Urinary bladder (tissue), 4 donors: Measurements from ENCODE around the gene TLR9. TPM values are rescaled to one million over a fixed set of nuclear protein-coding genes. Genes with fewer than 3 reads are reported as not detected.

Experiments used
- DNase-seq: peaks from one replicate; pipeline ENCODE4 v3.0.0-alpha.2; 2015; ENCODE audit errors: extremely low spot score
- H3K27ac ChIP-seq: one replicate; pipeline ENCODE4 v1.5.1; 2013; ENCODE audit warnings: low read depth, mild to moderate bottlenecking, moderate library complexity
- H3K36me3 ChIP-seq: one replicate; pipeline ENCODE4 v1.6.1; 2013; ENCODE audit warnings: mild to moderate bottlenecking, moderate library complexity; ENCODE audit not compliant: insufficient read depth
- H3K4me1 ChIP-seq: one replicate; pipeline ENCODE4 v1.6.1; 2013; ENCODE audit warnings: mild to moderate bottlenecking, moderate library complexity; ENCODE audit not compliant: insufficient read depth
- H3K4me3 ChIP-seq: one replicate; pipeline ENCODE4 v1.5.1; 2013; ENCODE audit warnings: low read depth, low read length
- WGBS: extraction: QIAGEN DNeasy Blood & Tissue Kit; methylation state at CpG from one replicate; pipeline ENCODE4 v1.1.7; 2013; 5-methylcytosine and 5-hydroxymethylcytosine counted together
- polyA plus RNA-seq: library from polyadenylated mRNA; stranded (reverse); fragments of 200-250 nt; gene quantifications from one replicate; pipeline ENCODE4 v1.2.3, GENCODE V29; 2013
- total RNA-seq: library from RNA; depleted of rRNA; stranded (reverse); fragments of >200 nt; gene quantifications from one replicate; pipeline ENCODE4 v1.2.3, GENCODE V29; 2014
- donor health status: healthy with polysubstance abuse.
- donor health status: healthy.

The TLR9 gene
- total and polyA plus RNA-seq, 2 donors, result 0.11 to 0.33 TPM

DNA sequence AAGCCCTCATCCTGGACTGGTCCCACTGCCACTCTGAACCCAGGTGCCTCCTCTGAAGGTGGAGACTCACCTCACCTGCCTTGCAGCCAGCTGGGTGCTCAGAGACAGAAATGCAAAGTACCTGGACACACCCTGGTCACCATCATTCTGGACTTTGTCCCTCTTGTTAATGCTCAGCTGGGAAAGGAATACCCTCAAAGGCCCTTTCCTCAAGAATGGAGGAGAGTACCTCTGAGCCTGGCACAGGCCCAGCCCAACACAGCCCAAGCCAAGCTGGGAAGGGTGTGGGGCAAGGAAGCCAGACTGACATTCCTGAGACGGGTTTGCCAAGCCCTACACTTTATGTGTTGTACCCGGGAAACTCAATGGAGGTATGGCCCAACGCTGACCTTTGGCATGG is 28.5 kb downstream of the TLR9 start:
- Histone ChIP-seq H3K4me3 (no peak overlapping the region), H3K4me1 (peaks cover 3% of the 10 kb centered on the region), H3K36me3 (no peaks in the 10 kb centered on the region), H3K27ac (no peak overlapping the region)
- DNase-seq, result no peak
- 61% methylated on average over 3 of the region's 3 CpGs for WGBS

- WGBS, result 68% methylated on average over 10 of the region's 10 CpGs
- Histone ChIP-seq H3K4me3 (no peak overlapping the region), H3K36me3 (no peaks in the 10 kb centered on the region), H3K4me1 (peaks cover 3% of the 10 kb centered on the region), H3K27ac (peak overlapping the region; percentile 27)
- DNase-seq, result no peak
Measured at GRCh38 chr3:52195823-52196331, 29.6 kb downstream of the TLR9 start.

- no peak overlapping the region for H3K27ac ChIP-seq
- WGBS, result 72% methylated on average over 3 of the region's 3 CpGs
- H3K4me1 ChIP-seq, result peaks cover 3% of the 10 kb centered on the region
- no peak for DNase-seq
- H3K4me3 ChIP-seq, result no peak overlapping the region
- no peaks in the 10 kb centered on the region for H3K36me3 ChIP-seq
Measured at GRCh38 chr3:52195291-52195597, 30.2 kb downstream of the TLR9 start.

- Histone ChIP-seq H3K27ac (no peak overlapping the region), H3K4me1 (peaks cover 3% of the 10 kb centered on the region), H3K4me3 (no peak overlapping the region), H3K36me3 (no peaks in the 10 kb centered on the region)
- 42% methylated on average over 14 of the region's 14 CpGs for WGBS
- no peak for DNase-seq
Measured at GRCh38 chr3:52194485-52195290, 30.8 kb downstream of the TLR9 start.

DNA sequence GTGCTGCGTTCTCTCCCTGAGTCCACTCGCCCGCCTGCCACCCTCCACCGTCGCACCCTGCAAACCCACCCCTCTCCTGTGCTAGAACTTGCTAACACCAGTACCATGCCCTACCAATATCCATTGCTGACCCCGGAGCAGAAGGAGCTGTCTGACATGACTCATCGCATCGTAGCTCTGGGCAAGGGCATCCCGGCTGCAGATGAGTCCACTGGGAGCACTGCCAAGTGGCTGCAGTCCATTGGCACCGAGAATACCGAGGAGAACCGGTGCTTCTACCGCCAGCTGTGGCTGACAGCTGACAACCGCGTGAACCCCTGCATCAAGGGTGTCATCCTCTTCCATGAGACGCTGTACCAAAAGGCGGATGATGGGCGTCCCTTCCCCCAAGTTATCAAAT is 32.4 kb downstream of the TLR9 start:
- 66% methylated on average over 18 of the region's 18 CpGs for WGBS
- peaks cover 3% of the 10 kb centered on the region for H3K4me1 ChIP-seq
- H3K4me3 ChIP-seq, result no peak overlapping the region
- H3K36me3 ChIP-seq, result no peaks in the 10 kb centered on the region
- no peak overlapping the region for H3K27ac ChIP-seq
- no peak for DNase-seq

DNA sequence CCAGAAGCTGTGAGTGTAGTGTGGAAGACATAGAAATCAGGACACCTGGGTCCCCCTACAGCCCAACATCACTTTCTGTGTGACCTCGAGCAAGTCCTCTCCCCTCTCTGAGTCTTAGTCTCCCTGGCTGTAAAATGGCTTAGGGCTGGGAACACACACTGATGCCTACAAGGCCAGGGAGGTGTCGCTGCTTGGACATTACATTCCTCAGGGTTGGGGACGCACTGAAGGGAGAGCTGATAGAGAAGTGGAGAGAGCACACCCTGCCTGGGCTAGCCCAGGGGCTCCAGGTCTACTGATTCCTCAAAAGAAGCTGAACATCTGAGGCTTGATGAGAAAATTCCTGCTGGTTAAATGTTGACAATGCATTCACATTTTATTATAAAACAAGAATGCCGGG is 33.8 kb downstream of the TLR9 start:
- 81% methylated on average over 4 of the region's 4 CpGs for WGBS
- Histone ChIP-seq H3K4me1 (no peaks in the 10 kb centered on the region), H3K36me3 (no peaks in the 10 kb centered on the region), H3K4me3 (no peak overlapping the region), H3K27ac (no peak overlapping the region)
- DNase-seq, result no peak

DNA sequence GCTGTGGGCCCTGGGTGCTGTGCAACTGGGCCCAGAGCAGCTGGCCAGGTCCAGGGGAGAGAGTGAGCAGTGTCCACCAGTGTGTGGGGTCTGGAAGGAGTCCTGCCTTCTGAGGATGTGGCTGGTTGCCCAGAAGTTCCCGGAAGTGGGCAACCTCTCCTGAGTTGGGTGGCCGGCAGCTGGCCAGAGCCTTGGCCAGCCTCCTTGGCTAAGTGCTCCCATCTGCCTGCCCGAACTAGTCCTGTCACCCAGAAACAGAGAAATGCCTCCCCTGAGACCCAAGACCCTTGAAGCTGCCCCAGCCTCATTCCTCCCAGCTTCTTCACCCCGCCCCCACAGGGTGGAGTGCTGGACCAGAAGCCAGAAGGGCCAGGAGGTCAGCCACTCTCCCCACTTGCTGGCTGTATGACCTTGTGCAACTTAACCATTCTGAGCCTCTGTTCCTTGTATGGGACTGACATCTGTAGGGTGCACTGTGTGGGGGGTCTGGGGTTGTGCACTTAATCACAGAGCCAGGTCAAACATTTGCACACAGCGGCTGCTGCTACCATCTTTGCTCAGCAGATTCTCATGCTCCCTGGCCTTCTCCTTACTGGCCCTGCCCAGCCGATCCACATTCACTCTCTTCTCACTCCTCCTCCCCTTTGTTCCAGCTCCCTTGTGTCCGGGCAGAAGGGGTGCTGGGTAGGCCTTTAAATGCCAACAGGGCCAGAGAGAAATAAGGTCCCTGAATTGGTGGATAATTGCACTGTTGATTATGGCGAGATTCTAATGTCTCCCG is 35.0 kb downstream of the TLR9 start:
- Histone ChIP-seq H3K4me1 (no peaks in the 10 kb centered on the region), H3K36me3 (no peaks in the 10 kb centered on the region), H3K27ac (peak overlapping the region; percentile 25), H3K4me3 (no peak overlapping the region)
- DNase-seq, result no peak
- 44% methylated on average over 9 of the region's 9 CpGs for WGBS

GRCh38 chr3:52188556-52188955 is 36.9 kb downstream of the TLR9 start:
- 75% methylated on average over 1 of the region's 1 CpG for WGBS
- Histone ChIP-seq H3K27ac (no peak overlapping the region), H3K36me3 (no peaks in the 10 kb centered on the region), H3K4me1 (no peaks in the 10 kb centered on the region), H3K4me3 (no peak overlapping the region)
- no peak for DNase-seq

GRCh38 chr3:52186729-52187128 is 38.7 kb downstream of the TLR9 start:
- DNase-seq, result no peak
- Histone ChIP-seq H3K27ac (no peak overlapping the region), H3K4me3 (no peak overlapping the region), H3K4me1 (no peaks in the 10 kb centered on the region), H3K36me3 (no peaks in the 10 kb centered on the region)
- 96% methylated on average over 9 of the region's 9 CpGs for WGBS

- H3K4me3 ChIP-seq, result no peak overlapping the region
- H3K36me3 ChIP-seq, result no peaks in the 10 kb centered on the region
- 89% methylated on average over 3 of the region's 3 CpGs for WGBS
- no peak for DNase-seq
- no peaks in the 10 kb centered on the region for H3K4me1 ChIP-seq
- H3K27ac ChIP-seq, result no peak overlapping the region
Measured at GRCh38 chr3:52185837-52186236, 39.6 kb downstream of the TLR9 start.

GRCh38 chr3:52185311-52185710 is 40.1 kb downstream of the TLR9 start:
- no peak overlapping the region for H3K4me3 ChIP-seq
- DNase-seq, result no peak
- H3K4me1 ChIP-seq, result no peaks in the 10 kb centered on the region
- no peaks in the 10 kb centered on the region for H3K36me3 ChIP-seq
- 94% methylated on average over 6 of the region's 6 CpGs for WGBS
- H3K27ac ChIP-seq, result no peak overlapping the region

DNA sequence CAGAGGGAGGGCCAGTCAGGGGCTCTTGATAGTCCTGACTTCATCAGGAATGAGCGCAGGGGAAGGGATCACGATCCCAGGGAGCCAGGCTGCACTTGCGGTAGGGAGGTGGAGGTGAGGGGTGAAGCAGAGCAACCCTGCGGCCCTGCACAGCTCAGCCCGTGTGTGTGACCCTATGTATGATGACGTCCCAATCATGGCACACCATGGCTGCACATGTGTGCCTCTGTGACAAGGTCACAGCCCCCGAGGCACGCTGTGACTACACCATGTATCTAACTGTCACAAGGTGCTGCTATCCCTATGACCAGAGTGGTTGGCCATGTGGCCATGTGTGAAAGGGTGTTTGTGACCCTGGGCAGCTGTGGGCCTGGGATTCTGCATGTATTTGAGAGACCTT is 40.8 kb downstream of the TLR9 start:
- 91% methylated on average over 8 of the region's 8 CpGs for WGBS
- no peak for DNase-seq
- no peaks in the 10 kb centered on the region for H3K36me3 ChIP-seq
- no peak overlapping the region for H3K27ac ChIP-seq
- no peaks in the 10 kb centered on the region for H3K4me1 ChIP-seq
- H3K4me3 ChIP-seq, result no peak overlapping the region

GRCh38 chr3:52183786-52184445 is 41.5 kb downstream of the TLR9 start:
- Histone ChIP-seq H3K36me3 (no peaks in the 10 kb centered on the region), H3K27ac (no peak overlapping the region), H3K4me1 (no peaks in the 10 kb centered on the region), H3K4me3 (no peak overlapping the region)
- 85% methylated on average over 7 of the region's 7 CpGs for WGBS
- DNase-seq, result no peak

DNA sequence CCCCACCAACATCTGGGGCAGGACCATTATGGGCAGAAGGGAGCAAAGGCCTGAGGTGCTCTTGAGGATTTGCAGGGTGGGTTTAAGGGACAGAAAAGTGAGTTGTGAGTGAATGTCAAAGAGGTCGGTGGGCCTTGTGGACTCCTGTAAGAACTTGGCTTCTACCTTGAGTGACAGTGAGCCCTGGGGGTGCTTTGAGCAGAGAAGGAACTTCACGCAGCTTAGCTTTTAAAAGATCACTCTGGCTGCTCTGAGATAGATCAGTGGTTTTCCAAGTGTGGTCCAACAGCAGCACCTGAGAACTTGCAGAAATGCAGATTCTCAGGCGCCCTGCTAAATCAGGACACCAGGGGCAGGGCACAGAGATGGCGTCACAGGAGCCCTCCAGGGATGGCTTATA is 42.8 kb downstream of the TLR9 start:
- Histone ChIP-seq H3K36me3 (no peaks in the 10 kb centered on the region), H3K27ac (no peak overlapping the region), H3K4me1 (no peaks in the 10 kb centered on the region), H3K4me3 (no peak overlapping the region)
- no peak for DNase-seq
- 88% methylated on average over 4 of the region's 4 CpGs for WGBS
